22Rv1 (cell line): ENCODE measurements around the gene TMEM51.

Experiments used
- H3K27ac ChIP-seq: fragments of 450-650 bp; 2 replicates; pipeline ENCODE4 v1.5.1; 2017
- CTCF ChIP-seq: fragments of 450-650 bp; IDR thresholded peaks from 2 replicates; pipeline ENCODE4 v1.5.1; 2017; ENCODE audit warnings: mild to moderate bottlenecking
- ZFX ChIP-seq: fragments of 450-650 bp; IDR thresholded peaks from 2 replicates; pipeline ENCODE4 v1.6.1; 2017; ENCODE audit warnings: antibody characterized with exemption, borderline replicate concordance

TMEM51 gene

GRCh38 chr1:15251857-15252835, 98.6 kb downstream of the TMEM51 start:
- TF ChIP-seq ZFX (no peak), CTCF (no peak)
- H3K27ac ChIP-seq, result no peak overlapping the region

GRCh38 chr1:15254559-15254958, 101.0 kb downstream of the TMEM51 start:
- TF ChIP-seq CTCF (no peak), ZFX (no peak)
- no peak overlapping the region for H3K27ac ChIP-seq

GRCh38 chr1:15255582-15256149, 102.1 kb downstream of the TMEM51 start:
- TF ChIP-seq CTCF (no peak), ZFX (no peak)
- H3K27ac ChIP-seq, result no peak overlapping the region

- no peak overlapping the region for H3K27ac ChIP-seq
- TF ChIP-seq CTCF (no peak), ZFX (no peak)
Measured at GRCh38 chr1:15256584-15256983, 103.0 kb downstream of the TMEM51 start.

GRCh38 chr1:15257309-15257708, 103.8 kb downstream of the TMEM51 start:
- H3K27ac ChIP-seq, result no peak overlapping the region
- no peak for TF ChIP-seq ZFX
- TF ChIP-seq CTCF, result no peak

GRCh38 chr1:15258833-15259621, 105.5 kb downstream of the TMEM51 start:
- TF ChIP-seq ZFX (no peak), CTCF (no peak)
- no peak overlapping the region for H3K27ac ChIP-seq
